HEK293T (cell line): ENCODE measurements around the gene NIF3L1.

Source experiments
- CTCF ChIA-PET: fragments of 350-600 bp; formaldehyde crosslinking; extraction: SDS; loops from one replicate; lab custom pipeline; 2021; ENCODE audit warnings: antibody characterized with exemption, inconsistent platforms; lab: Yijun Ruan, JAX
- POLR2A ChIA-PET: fragments of 350-600 bp; formaldehyde crosslinking; extraction: SDS; loops from one replicate; lab custom pipeline; 2020; ENCODE audit warnings: antibody characterized with exemption, inconsistent platforms; lab: Yijun Ruan, JAX
- DNase-seq: peaks from one replicate; pipeline ENCODE4 v3.0.0; 2012; ENCODE audit warnings: mixed read lengths; ENCODE audit errors: extremely low spot score
- ARNT ChIP-seq: fragments of 450-650 bp; IDR thresholded peaks from 2 replicates; pipeline ENCODE4 v1.6.1; 2017; ENCODE audit warnings: mild to moderate bottlenecking
- BHLHE40 ChIP-seq: fragments of 450-650 bp; IDR thresholded peaks from 2 replicates; pipeline ENCODE4 v1.6.1; 2016; ENCODE audit warnings: mild to moderate bottlenecking, moderate library complexity, borderline replicate concordance
- CTBP1 ChIP-seq: fragments of 450-650 bp; IDR thresholded peaks from 2 replicates; pipeline ENCODE4 v1.6.1; 2016; ENCODE audit warnings: borderline replicate concordance
- ELF4 ChIP-seq: fragments of 450-650 bp; IDR thresholded peaks from 2 replicates; pipeline ENCODE4 v1.6.1; 2017; ENCODE audit warnings: antibody characterized with exemption
- FOXA1 ChIP-seq: fragments of 450-650 bp; IDR thresholded peaks from 2 replicates; pipeline ENCODE4 v1.6.1; 2016; ENCODE audit warnings: mild to moderate bottlenecking
- FOXK2 ChIP-seq: fragments of 450-650 bp; IDR thresholded peaks from 2 replicates; pipeline ENCODE4 v1.6.1; 2016; ENCODE audit warnings: mild to moderate bottlenecking
- FOXM1 ChIP-seq: fragments of 450-650 bp; IDR thresholded peaks from 2 replicates; pipeline ENCODE4 v1.6.1; 2017; ENCODE audit warnings: mild to moderate bottlenecking, borderline replicate concordance
- HDGF ChIP-seq: fragments of 450-650 bp; IDR thresholded peaks from 2 replicates; pipeline ENCODE4 v1.6.1; 2017; ENCODE audit warnings: antibody characterized with exemption, borderline replicate concordance
- L3MBTL2 ChIP-seq: fragments of 450-650 bp; conservative IDR thresholded peaks from 2 replicates; pipeline ENCODE4 v1.6.1; 2016; ENCODE audit warnings: mild to moderate bottlenecking
- LEF1 ChIP-seq: fragments of 450-650 bp; IDR thresholded peaks from 2 replicates; pipeline ENCODE4 v1.6.1; 2017; ENCODE audit warnings: mild to moderate bottlenecking, borderline replicate concordance
- NFRKB ChIP-seq: fragments of 450-650 bp; IDR thresholded peaks from 2 replicates; pipeline ENCODE4 v1.6.1; 2016; ENCODE audit warnings: mild to moderate bottlenecking, moderate library complexity
- PKNOX1 ChIP-seq: fragments of 450-650 bp; IDR thresholded peaks from 2 replicates; pipeline ENCODE4 v1.6.1; 2016
- SP1 ChIP-seq: fragments of 450-650 bp; IDR thresholded peaks from 2 replicates; pipeline ENCODE4 v1.6.1; 2017
- SUZ12 ChIP-seq: fragments of 450-650 bp; IDR thresholded peaks from 2 replicates; pipeline ENCODE4 v1.6.1; 2016; ENCODE audit warnings: mild to moderate bottlenecking
- TARDBP ChIP-seq: fragments of 450-650 bp; IDR thresholded peaks from 2 replicates; pipeline ENCODE4 v1.6.1; 2016
- ZNF384 ChIP-seq: fragments of 450-650 bp; IDR thresholded peaks from 2 replicates; pipeline ENCODE4 v1.6.1; 2016

NIF3L1 gene

DNA sequence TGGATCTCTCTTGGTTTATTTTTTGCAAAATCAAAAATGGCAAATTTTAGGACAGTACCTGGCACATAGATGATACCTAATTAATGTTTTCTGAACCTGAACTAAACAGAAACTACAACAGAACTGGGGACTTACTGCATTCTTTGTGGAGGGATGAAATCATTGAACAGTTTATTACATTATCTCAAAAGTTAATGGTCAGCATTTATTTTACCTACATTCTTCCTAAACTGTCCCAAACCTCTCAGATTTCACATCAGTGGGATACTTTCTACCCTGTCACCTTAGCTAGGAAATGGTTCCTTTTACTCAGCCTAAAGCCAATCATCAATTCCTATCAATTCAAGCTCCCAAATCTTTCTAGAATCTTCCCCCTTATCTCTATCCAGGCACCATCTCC, 10.3 kb downstream of the NIF3L1 start:
- CTCF ChIA-PET, result no interaction called here
- POLR2A ChIA-PET, result no interaction called here
- TF ChIP-seq PKNOX1 (no peak), LEF1 (no peak), SP1 (no peak), FOXK2 (no peak), TARDBP (no peak)

DNA sequence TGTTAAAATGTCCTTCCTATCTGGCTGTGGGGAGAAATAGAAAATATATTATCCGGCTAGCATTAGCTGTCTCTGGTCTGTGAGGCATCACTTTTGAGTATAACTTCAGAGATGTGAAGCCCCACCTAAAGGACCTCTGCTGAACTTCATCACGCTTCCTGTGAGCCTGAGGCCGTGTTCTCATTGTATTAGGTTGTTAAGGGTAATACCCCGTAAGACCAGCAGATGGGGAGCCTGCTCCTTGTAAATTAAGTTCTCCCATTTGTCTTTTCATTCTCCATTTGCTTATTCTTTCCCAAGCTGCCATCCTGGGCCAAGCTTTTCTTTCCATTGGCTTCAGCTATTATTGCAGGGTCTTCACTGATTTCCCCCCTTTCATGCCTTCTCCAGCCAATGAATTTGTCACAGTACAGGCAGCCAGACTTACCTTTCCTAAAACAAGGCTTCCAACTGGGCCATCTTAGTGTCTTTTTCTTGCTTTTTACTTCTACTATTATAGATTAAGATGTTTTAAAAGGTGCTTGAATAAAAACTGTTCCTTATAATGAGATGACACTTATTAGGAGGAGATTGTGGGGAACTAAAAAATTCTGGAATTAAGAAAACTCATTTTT, 12.4 kb downstream of the NIF3L1 start:
- POLR2A ChIA-PET, result interaction anchor here (1.4 kb wide), 1 partner anchor 12 kb away, joined by 9 read pairs; the partner anchor contains the start of genes NIF3L1 and PPIL3
- CTCF ChIA-PET, result interaction anchor here (0.5 to 1.2 kb wide), 3 partner anchors 256 to 1506 kb away, joined by 3 to 5 read pairs (median 3); no protein-coding TSS in a partner anchor
- TF ChIP-seq FOXK2, result no peak
- TF ChIP-seq L3MBTL2, result no peak
- TF ChIP-seq CTBP1, result no peak
- TF ChIP-seq PKNOX1, result no peak
- no peak for TF ChIP-seq ZNF384
- TF ChIP-seq FOXA1, result no peak
- TF ChIP-seq LEF1, result no peak
- no peak for TF ChIP-seq TARDBP
- no peak for TF ChIP-seq HDGF
- no peak for TF ChIP-seq BHLHE40
- TF ChIP-seq FOXM1, result no peak
- TF ChIP-seq ELF4, result no peak
- no peak for TF ChIP-seq NFRKB
- no peak for TF ChIP-seq SP1
- no peak for TF ChIP-seq SUZ12
- TF ChIP-seq ARNT, result no peak
- peak; percentile 81 for DNase-seq

More for the DNA sequence above, 10.3 kb downstream of the NIF3L1 start:
- no peak for DNase-seq

DNA sequence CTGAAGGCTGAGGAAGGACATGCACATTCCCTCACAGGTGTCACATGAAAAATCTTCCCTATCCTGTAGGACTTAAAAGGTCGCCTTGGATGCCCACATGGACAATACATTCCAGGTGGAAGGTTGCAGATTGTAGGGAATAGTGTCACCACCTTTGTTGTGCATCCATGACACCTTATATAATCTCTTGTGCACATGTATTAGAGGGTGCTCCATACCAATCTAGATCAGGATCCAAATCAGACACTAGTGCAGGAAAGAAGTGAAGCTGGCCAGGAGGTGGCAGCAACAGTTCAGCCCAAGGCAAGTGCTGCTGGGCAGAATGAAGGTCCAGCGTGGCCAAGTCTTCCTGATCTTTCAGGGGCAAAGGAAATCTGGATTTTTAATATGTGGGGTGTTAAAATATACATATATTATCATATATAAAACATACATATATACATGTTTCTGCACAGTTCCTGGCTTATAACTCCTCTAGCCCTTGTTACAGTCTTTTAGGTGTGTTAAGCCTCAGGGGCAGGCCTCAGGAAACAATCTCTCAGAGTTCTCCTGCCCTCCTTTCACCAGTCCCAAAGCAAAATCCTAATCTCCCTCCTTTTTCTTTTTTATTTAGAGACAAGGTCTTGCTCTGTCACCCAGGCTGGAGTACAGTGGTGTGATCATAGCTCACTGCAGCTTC, 16.6 kb downstream of the NIF3L1 start:
- CTCF ChIA-PET, result interaction anchor here (0.7 to 2.9 kb wide), 5 partner anchors 9 to 272 kb away, joined by 3 to 22 read pairs (median 6); no protein-coding TSS in a partner anchor
- peak; percentile 62 for DNase-seq
- POLR2A ChIA-PET, result interaction anchor here (1.2 to 2.8 kb wide), 2 partner anchors 16 to 42 kb away, joined by 4 to 13 read pairs; partner anchors contain the start of genes CLK1, NIF3L1 and PPIL3
- TF ChIP-seq SP1 (no peak), FOXA1 (no peak)

GRCh38 chr2:200909958-200910357, 20.8 kb downstream of the NIF3L1 start:
- DNase-seq, result no peak
- POLR2A ChIA-PET, result interaction anchor here (0.7 kb wide), 1 partner anchor 159 kb away, joined by 3 read pairs; no protein-coding TSS in a partner anchor
- TF ChIP-seq SUZ12, result no peak
- no peak for TF ChIP-seq HDGF
- TF ChIP-seq ELF4, result no peak
- TF ChIP-seq FOXM1, result no peak
- TF ChIP-seq TARDBP, result no peak
- TF ChIP-seq FOXA1, result no peak
- no peak for TF ChIP-seq NFRKB
- TF ChIP-seq PKNOX1, result no peak
- TF ChIP-seq L3MBTL2, result no peak
- no peak for TF ChIP-seq ZNF384
- no peak for TF ChIP-seq SP1
- no peak for TF ChIP-seq BHLHE40
- CTCF ChIA-PET, result no interaction called here

GRCh38 chr2:200913654-200914053, 24.5 kb downstream of the NIF3L1 start:
- CTCF ChIA-PET, result no interaction called here
- POLR2A ChIA-PET, result no interaction called here
- DNase-seq, result no peak
- TF ChIP-seq L3MBTL2 (no peak), PKNOX1 (no peak), FOXM1 (no peak), NFRKB (no peak), TARDBP (no peak), ARNT (no peak), ELF4 (no peak), SUZ12 (no peak), ZNF384 (no peak), FOXK2 (no peak), CTBP1 (no peak), HDGF (no peak), LEF1 (no peak), FOXA1 (no peak), SP1 (no peak), BHLHE40 (no peak)
